ENCODE data around the gene PIAS3. TPM values are rescaled to one million over a fixed set of nuclear protein-coding genes. Genes with fewer than 3 reads are reported as not detected.

The PIAS3 gene
- total and polyA plus RNA-seq, 2 donors, result 6.0 to 29.9 TPM

DNA sequence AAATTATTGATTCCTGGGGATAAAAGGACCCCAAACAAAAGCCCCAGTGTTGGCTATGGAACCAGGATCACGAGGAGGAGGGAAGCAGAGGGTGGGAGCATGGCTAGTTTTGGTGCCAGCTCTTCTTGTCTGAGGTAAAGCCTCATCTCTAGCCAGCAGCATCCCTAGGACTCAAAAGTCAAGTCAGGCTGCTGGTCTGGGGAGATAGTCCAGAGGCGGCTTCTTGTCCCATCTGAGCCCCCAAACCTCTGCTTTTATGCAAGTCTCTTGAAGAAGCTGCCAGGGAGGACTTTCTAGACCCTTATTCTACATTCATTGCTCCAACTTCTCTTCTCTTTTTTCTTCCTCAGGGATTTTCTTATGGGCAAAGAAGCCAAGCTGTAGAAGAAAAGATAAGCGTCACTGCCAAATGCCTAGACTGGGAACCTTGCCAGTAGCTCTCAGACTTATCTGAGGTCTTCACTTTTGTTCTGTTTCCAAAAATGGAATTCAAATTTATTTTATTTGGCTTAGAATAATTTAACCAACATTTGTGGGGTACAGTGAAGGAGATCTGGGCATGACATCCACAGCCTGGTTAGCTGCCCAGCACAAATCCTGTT lies 33.7 kb upstream of the PIAS3 start:
- WGBS, result 92% methylated on average over 3 of the region's 3 CpGs
- Histone ChIP-seq H3K27ac (ENCODE audit: low read depth in 1 of 2, low read length in 1 of 2) (peak overlapping the region; percentile 28 to 83), H3K36me3 (ENCODE audit: control insufficient read depth in 2 of 2, insufficient read depth in 2 of 2, low read length in 1 of 2) (no peaks in the 10 kb centered on the region), H3K4me3 (ENCODE audit: low read length in 2 of 2) (no peak overlapping the region), H3K27me3 (ENCODE audit: control insufficient read depth in 2 of 2, insufficient read depth in 1 of 2, low read length in 1 of 2) (no peaks in the 10 kb centered on the region), H3K4me1 (ENCODE audit: control insufficient read depth in 2 of 2, insufficient read depth in 2 of 2, low read length in 2 of 2) (peaks cover 0 to 5% of the 10 kb centered on the region in 2 donors), H3K9me3 (ENCODE audit: control insufficient read depth in 2 of 2, insufficient read depth in 1 of 2, low read length in 1 of 2) (no peaks in the 10 kb centered on the region)
- DNase-seq (ENCODE audit: low read depth in 6 of 9, low spot score in 9 of 9), result no peak

DNA sequence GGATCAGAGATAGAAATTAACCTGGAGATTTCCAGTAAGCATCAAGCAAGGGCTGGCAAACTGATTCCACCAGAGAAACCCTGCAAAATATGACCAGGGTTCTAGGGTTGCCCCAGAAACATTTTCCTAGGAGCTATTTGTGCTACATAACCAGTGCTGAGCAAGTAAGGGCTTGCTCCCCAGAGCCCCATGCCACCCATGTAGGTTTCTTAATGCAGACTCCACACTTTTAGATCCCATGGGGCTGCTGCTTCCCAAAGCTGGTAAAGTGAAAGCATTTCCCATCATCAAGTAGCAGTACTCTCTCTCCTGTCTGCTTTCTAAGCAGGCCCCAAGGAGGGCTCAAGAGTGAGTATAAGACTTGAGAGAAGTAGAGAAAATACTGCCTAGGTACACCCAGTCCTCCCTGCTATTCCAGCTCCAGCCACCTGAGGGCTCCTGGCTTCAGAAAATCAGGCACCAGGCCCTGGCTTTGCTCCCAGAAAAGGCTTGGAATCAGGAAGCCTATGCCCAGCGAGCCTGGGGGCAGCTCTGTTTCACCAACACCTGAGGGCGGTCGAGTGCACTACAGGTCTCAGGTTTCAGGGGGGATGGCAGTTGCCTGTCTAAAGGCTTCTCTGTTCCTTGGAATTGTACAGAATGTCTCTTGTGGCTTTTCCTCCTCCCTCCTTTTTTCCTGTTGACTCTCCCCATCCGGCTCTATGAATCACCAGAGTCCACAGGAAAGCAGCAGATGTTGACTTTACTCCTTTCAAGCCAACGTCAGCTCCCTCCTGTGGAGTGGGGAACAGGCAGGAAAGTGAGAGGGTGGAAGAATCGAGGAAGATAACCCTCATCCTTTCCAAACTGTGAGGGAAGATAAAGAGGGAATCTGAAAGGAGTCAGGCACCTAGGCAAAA lies 33.0 kb upstream of the PIAS3 start:
- Histone ChIP-seq H3K27ac (ENCODE audit: low read depth in 1 of 2, low read length in 1 of 2) (peak overlapping the region; percentile 28 to 83), H3K4me1 (ENCODE audit: control insufficient read depth in 2 of 2, insufficient read depth in 2 of 2, low read length in 2 of 2) (peaks cover 0 to 5% of the 10 kb centered on the region in 2 donors), H3K36me3 (ENCODE audit: control insufficient read depth in 2 of 2, insufficient read depth in 2 of 2, low read length in 1 of 2) (no peaks in the 10 kb centered on the region), H3K27me3 (ENCODE audit: control insufficient read depth in 2 of 2, insufficient read depth in 1 of 2, low read length in 1 of 2) (peaks cover 0 to 2% of the 10 kb centered on the region in 2 donors), H3K4me3 (ENCODE audit: low read length in 2 of 2) (no peak overlapping the region), H3K9me3 (ENCODE audit: control insufficient read depth in 2 of 2, insufficient read depth in 1 of 2, low read length in 1 of 2) (no peaks in the 10 kb centered on the region)
- 29% methylated on average over 6 of the region's 6 CpGs for WGBS
- DNase-seq (ENCODE audit: low read depth in 6 of 9, low spot score in 9 of 9), result peak in 7 of 9 donors; percentile 23 to 61 (median 29)

DNA sequence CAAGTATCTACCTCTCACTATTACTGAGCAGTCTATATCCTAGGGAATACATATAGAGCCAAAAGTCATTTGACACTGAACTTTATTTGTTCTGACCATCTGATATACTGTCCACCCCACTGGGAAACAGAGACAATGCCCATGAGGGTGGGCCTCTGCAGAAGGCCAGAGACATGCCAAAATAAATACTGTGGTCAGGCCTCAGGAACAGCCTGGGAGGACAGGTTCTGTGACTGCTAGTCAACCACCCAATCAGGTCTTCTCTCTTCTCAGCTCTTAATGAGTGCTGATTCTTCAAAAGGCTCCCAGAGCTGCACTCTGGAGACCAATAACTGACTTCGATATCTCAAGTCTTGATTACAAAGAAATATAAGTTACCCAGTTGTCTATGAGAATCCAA lies 32.3 kb upstream of the PIAS3 start:
- Histone ChIP-seq H3K27ac (ENCODE audit: low read depth in 1 of 2, low read length in 1 of 2) (peak overlapping the region in 1 of 2 donors; percentile 25), H3K4me3 (ENCODE audit: low read length in 2 of 2) (no peak overlapping the region), H3K4me1 (ENCODE audit: control insufficient read depth in 2 of 2, insufficient read depth in 2 of 2, low read length in 2 of 2) (peaks cover 0 to 10% of the 10 kb centered on the region in 2 donors), H3K27me3 (ENCODE audit: control insufficient read depth in 2 of 2, insufficient read depth in 1 of 2, low read length in 1 of 2) (peaks cover 0 to 7% of the 10 kb centered on the region in 2 donors), H3K9me3 (ENCODE audit: control insufficient read depth in 2 of 2, insufficient read depth in 1 of 2, low read length in 1 of 2) (no peaks in the 10 kb centered on the region), H3K36me3 (ENCODE audit: control insufficient read depth in 2 of 2, insufficient read depth in 2 of 2, low read length in 1 of 2) (no peaks in the 10 kb centered on the region)
- no peak for DNase-seq (ENCODE audit: low read depth in 6 of 9, low spot score in 9 of 9)
- 95% methylated on average over 1 of the region's 1 CpG for WGBS

DNA sequence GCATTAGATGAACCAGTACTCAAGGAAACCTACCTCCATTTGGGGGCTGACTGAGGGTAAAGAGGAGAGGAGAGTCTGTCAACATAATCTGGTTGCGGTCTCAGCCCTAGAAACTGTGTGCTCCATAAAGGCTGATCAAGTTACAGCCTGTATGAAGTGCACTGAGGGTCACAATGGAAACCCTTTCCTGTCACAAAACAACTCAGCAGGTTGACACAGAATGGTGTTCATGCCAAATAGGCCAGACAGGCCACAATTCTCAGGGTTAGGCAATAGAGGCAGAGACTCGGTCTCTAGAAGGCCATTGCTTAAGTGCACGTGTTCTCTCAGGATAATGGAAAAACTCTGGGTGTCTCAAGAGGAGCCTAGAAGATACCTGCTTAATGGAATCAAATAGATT lies 30.8 kb upstream of the PIAS3 start:
- DNase-seq (ENCODE audit: low read depth in 6 of 9, low spot score in 9 of 9), result no peak
- Histone ChIP-seq H3K27ac (ENCODE audit: low read depth in 1 of 2, low read length in 1 of 2) (no peak overlapping the region), H3K9me3 (ENCODE audit: control insufficient read depth in 2 of 2, insufficient read depth in 1 of 2, low read length in 1 of 2) (no peaks in the 10 kb centered on the region), H3K4me1 (ENCODE audit: control insufficient read depth in 2 of 2, insufficient read depth in 2 of 2, low read length in 2 of 2) (peaks cover 2 to 16% of the 10 kb centered on the region in 2 donors), H3K36me3 (ENCODE audit: control insufficient read depth in 2 of 2, insufficient read depth in 2 of 2, low read length in 1 of 2) (no peaks in the 10 kb centered on the region), H3K4me3 (ENCODE audit: low read length in 2 of 2) (no peak overlapping the region), H3K27me3 (ENCODE audit: control insufficient read depth in 2 of 2, insufficient read depth in 1 of 2, low read length in 1 of 2) (peaks cover 3 to 20% of the 10 kb centered on the region in 2 donors)
- WGBS, result 97% methylated on average over 3 of the region's 3 CpGs

DNA sequence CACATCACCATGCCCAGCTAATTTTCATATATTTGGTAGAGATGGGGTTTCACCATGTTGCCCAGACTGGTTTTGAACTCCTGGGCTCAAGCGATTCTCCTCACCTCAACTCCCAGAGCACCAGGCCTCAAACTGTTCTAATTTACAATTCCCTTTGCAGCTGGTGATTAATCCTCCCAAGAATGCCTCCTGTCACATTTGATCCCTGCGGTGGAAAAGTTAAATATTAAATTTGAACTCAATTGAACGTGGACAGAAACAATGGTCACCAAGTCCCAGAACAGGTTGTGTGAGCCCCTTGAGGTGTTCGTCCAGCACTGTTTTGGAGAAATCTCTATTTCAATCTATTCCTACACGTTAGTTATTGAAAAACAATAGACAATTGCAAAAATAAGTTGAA lies 28.8 kb upstream of the PIAS3 start:
- WGBS, result 93% methylated on average over 5 of the region's 5 CpGs
- Histone ChIP-seq H3K27me3 (ENCODE audit: control insufficient read depth in 2 of 2, insufficient read depth in 1 of 2, low read length in 1 of 2) (peaks cover 7 to 27% of the 10 kb centered on the region in 2 donors), H3K4me3 (ENCODE audit: low read length in 2 of 2) (no peak overlapping the region), H3K4me1 (ENCODE audit: control insufficient read depth in 2 of 2, insufficient read depth in 2 of 2, low read length in 2 of 2) (peaks cover 2 to 16% of the 10 kb centered on the region in 2 donors), H3K27ac (ENCODE audit: low read depth in 1 of 2, low read length in 1 of 2) (no peak overlapping the region), H3K9me3 (ENCODE audit: control insufficient read depth in 2 of 2, insufficient read depth in 1 of 2, low read length in 1 of 2) (no peaks in the 10 kb centered on the region), H3K36me3 (ENCODE audit: control insufficient read depth in 2 of 2, insufficient read depth in 2 of 2, low read length in 1 of 2) (no peaks in the 10 kb centered on the region)
- DNase-seq (ENCODE audit: low read depth in 6 of 9, low spot score in 9 of 9), result no peak

DNA sequence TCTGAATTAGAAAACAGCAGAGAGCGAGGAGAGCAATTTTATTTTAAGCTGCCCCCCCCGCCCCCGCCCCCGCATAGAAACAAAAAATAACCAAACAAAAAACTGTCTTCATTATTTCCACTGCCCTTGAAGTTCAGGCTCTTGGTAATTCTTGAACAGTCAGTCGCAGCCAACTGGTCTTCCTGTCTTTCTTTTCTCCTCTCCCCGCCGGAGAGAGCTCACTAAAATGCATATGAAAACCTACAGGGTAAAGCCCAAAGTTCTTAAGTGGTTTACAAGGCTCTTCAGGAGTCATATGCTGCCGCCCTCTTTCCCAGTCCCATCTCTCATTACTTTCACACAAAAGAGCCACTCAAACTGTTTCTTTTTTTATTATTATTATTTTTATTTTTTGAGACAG lies 27.9 kb upstream of the PIAS3 start:
- no peak for DNase-seq (ENCODE audit: low read depth in 6 of 9, low spot score in 9 of 9)
- Histone ChIP-seq H3K9me3 (ENCODE audit: control insufficient read depth in 2 of 2, insufficient read depth in 1 of 2, low read length in 1 of 2) (no peaks in the 10 kb centered on the region), H3K4me1 (ENCODE audit: control insufficient read depth in 2 of 2, insufficient read depth in 2 of 2, low read length in 2 of 2) (peaks cover 2 to 11% of the 10 kb centered on the region in 2 donors), H3K27ac (ENCODE audit: low read depth in 1 of 2, low read length in 1 of 2) (no peak overlapping the region), H3K36me3 (ENCODE audit: control insufficient read depth in 2 of 2, insufficient read depth in 2 of 2, low read length in 1 of 2) (no peaks in the 10 kb centered on the region), H3K4me3 (ENCODE audit: low read length in 2 of 2) (no peak overlapping the region), H3K27me3 (ENCODE audit: control insufficient read depth in 2 of 2, insufficient read depth in 1 of 2, low read length in 1 of 2) (peaks cover 7 to 27% of the 10 kb centered on the region in 2 donors)
- 88% methylated on average over 8 of the region's 8 CpGs for WGBS

DNA sequence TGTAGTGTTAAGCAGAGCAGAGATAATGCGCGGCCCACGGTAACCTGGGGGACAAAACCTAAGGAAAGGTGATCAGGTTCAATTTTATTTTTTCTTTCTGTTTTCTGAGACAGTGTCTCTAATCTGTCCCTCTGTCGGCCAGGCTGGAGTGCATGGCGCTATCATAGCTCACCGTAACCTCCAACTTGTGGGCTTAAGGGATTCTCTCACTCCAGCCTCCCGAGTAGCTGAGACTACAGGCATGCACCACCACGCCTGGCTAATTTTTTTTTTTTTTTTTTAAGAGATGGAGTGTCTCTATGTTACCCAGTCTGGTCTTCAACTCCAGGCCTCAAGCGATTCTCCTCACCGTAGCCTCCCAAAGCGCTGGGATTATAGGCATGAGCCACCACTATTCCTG lies 27.5 kb upstream of the PIAS3 start:
- 62% methylated on average over 11 of the region's 11 CpGs for WGBS
- Histone ChIP-seq H3K36me3 (ENCODE audit: control insufficient read depth in 2 of 2, insufficient read depth in 2 of 2, low read length in 1 of 2) (no peaks in the 10 kb centered on the region), H3K27ac (ENCODE audit: low read depth in 1 of 2, low read length in 1 of 2) (no peak overlapping the region), H3K4me3 (ENCODE audit: low read length in 2 of 2) (peak overlapping the region; percentile 59 to 81), H3K27me3 (ENCODE audit: control insufficient read depth in 2 of 2, insufficient read depth in 1 of 2, low read length in 1 of 2) (peaks cover 7 to 27% of the 10 kb centered on the region in 2 donors), H3K9me3 (ENCODE audit: control insufficient read depth in 2 of 2, insufficient read depth in 1 of 2, low read length in 1 of 2) (no peaks in the 10 kb centered on the region), H3K4me1 (ENCODE audit: control insufficient read depth in 2 of 2, insufficient read depth in 2 of 2, low read length in 2 of 2) (peaks cover 2 to 11% of the 10 kb centered on the region in 2 donors)
- DNase-seq (ENCODE audit: low read depth in 6 of 9, low spot score in 9 of 9), result no peak

DNA sequence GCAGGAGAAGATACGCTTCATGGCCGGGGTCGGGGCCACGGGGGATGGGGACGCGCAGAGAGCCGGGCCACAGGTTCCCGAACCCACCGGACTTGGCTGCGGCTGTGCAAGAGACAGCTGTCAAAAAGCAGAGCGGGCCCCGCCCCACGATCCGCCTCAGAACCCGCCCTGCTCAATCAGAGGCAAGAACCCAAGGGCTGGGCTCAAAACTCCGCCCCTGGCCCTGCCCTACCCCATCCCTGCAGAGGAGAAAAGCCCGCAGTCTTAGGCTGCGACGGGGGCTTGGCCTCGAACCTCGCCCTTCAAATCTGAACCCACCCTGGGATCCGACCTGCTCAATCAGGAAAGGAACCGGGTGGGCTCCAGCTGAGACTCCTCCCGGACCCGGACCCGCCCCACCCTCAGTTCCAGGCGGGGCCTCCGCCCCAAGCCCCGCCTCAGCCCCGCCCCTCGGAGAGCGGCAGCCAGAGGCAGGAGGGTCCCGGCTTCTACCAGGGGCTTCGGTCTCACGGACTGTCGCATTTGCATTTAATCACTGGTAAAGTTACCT lies 26.9 kb upstream of the PIAS3 start, which contains the start of gene ANKRD35:
Gene ANKRD35 (minus strand): TSS at position 129 of the 550 bp plus-strand sequence. CDS start 108 bp downstream, at position 21.
- Histone ChIP-seq H3K4me3 (ENCODE audit: low read length in 2 of 2) (peak within 1 kb of the TSS; percentile 59 to 81), H3K9me3 (ENCODE audit: control insufficient read depth in 2 of 2, insufficient read depth in 1 of 2, low read length in 1 of 2) (no peaks in the 10 kb centered on the region), H3K36me3 (ENCODE audit: control insufficient read depth in 2 of 2, insufficient read depth in 2 of 2, low read length in 1 of 2) (no peaks in the 10 kb centered on the region), H3K27ac (ENCODE audit: low read depth in 1 of 2, low read length in 1 of 2) (peak within 1 kb of the TSS in 1 of 2 donors; percentile 33), H3K4me1 (ENCODE audit: control insufficient read depth in 2 of 2, insufficient read depth in 2 of 2, low read length in 2 of 2) (peaks cover 2 to 11% of the 10 kb centered on the region in 2 donors), H3K27me3 (ENCODE audit: control insufficient read depth in 2 of 2, insufficient read depth in 1 of 2, low read length in 1 of 2) (peaks cover 7 to 27% of the 10 kb centered on the region in 2 donors)
- DNase-seq (ENCODE audit: low read depth in 6 of 9, low spot score in 9 of 9), result peak; percentile 55 to 92 (median 78)
- WGBS, result 1% methylated on average over 36 of the region's 36 CpGs

DNA sequence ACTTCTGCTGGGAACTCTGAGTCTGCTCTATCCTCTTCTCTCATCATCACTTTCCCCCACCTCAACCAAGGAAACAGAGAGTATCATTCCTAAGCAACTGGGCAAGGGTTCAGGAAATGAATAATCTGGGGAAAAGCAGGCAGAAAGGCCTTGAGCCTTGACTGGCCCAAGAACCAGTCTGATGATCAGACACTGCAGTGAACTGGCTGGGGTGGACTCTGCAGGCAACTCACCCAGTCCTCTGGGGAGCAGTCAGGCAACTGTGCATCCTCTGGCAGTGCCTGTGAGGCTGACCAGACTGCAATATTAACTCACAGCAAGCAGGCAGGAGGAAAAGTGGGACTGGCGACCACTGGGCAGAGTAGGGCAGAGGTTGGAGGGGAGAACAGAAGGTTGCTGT lies 25.8 kb upstream of the PIAS3 start:
- no peak for DNase-seq (ENCODE audit: low read depth in 6 of 9, low spot score in 9 of 9)
- no peaks in the 10 kb centered on the region for H3K9me3 ChIP-seq (ENCODE audit: control insufficient read depth in 2 of 2, insufficient read depth in 1 of 2, low read length in 1 of 2)
- no peak overlapping the region for H3K4me3 ChIP-seq (ENCODE audit: low read length in 2 of 2)
- H3K27ac ChIP-seq (ENCODE audit: low read depth in 1 of 2, low read length in 1 of 2), result peak overlapping the region in 1 of 2 donors; percentile 33
- H3K36me3 ChIP-seq (ENCODE audit: control insufficient read depth in 2 of 2, insufficient read depth in 2 of 2, low read length in 1 of 2), result no peaks in the 10 kb centered on the region
- 98% methylated on average over 1 of the region's 1 CpG for WGBS
- H3K27me3 ChIP-seq (ENCODE audit: control insufficient read depth in 2 of 2, insufficient read depth in 1 of 2, low read length in 1 of 2), result peaks cover 7 to 27% of the 10 kb centered on the region in 2 donors
- H3K4me1 ChIP-seq (ENCODE audit: control insufficient read depth in 2 of 2, insufficient read depth in 2 of 2, low read length in 2 of 2), result peaks cover 2 to 11% of the 10 kb centered on the region in 2 donors

Data from thymus (tissue), 11 donors.